SU-DHL-6 (cell line): ENCODE data around the gene C12orf56.

Source experiments
- H2AFZ ChIP-seq: fragments of 200-600 bp; sonication (generic); 2 replicates; pipeline ENCODE4 v1.6.1; 2014; ENCODE audit warnings: low read depth, mild to moderate bottlenecking, moderate library complexity, mixed read lengths, antibody characterized with exemption, low read length; ENCODE audit not compliant: severe bottlenecking
- H3F3A ChIP-seq: fragments of 200-600 bp; shearing (Covaris generic); 2 replicates; pipeline ENCODE4 v1.6.0; 2016; ENCODE audit warnings: antibody characterized with exemption, mild to moderate bottlenecking; ENCODE audit not compliant: insufficient read depth
- H3K27ac ChIP-seq: fragments of 200-600 bp; sonication (generic); 2 replicates; pipeline ENCODE4 v1.5.1; 2016; ENCODE audit warnings: low read depth, mild to moderate bottlenecking, low read length, moderate library complexity, mixed read lengths
- H3K27me3 ChIP-seq: fragments of 200-600 bp; sonication (generic), shearing (Covaris generic); 2 replicates; pipeline ENCODE4 v1.6.0; 2014; ENCODE audit warnings: mild to moderate bottlenecking, low read length
- H3K36me3 ChIP-seq: fragments of 200-600 bp; sonication (generic); 2 replicates; pipeline ENCODE4 v1.6.1; 2014; ENCODE audit warnings: mild to moderate bottlenecking, low read length, mixed read lengths
- H3K4me2 ChIP-seq: fragments of 300-600, 200-600 bp; shearing (Covaris generic), sonication (generic); 2 replicates; pipeline ENCODE4 v1.6.0; 2014; ENCODE audit warnings: low read length, low read depth, mild to moderate bottlenecking; ENCODE audit not compliant: poor library complexity, severe bottlenecking
- H3K4me3 ChIP-seq: fragments of 200-600 bp; sonication (generic); 2 replicates; pipeline ENCODE4 v1.5.1; 2014; ENCODE audit warnings: antibody characterized with exemption, low read length, mild to moderate bottlenecking, mixed read lengths; ENCODE audit not compliant: insufficient read depth, poor library complexity, severe bottlenecking
- H3K79me2 ChIP-seq: fragments of 200-600 bp; sonication (generic); 2 replicates; pipeline ENCODE4 v1.6.1; 2014; ENCODE audit warnings: mild to moderate bottlenecking, low read length, moderate library complexity; ENCODE audit not compliant: insufficient read depth
- H3K9ac ChIP-seq: fragments of 200-600 bp; sonication (generic); 2 replicates; pipeline ENCODE4 v1.7.0; 2014; ENCODE audit warnings: mild to moderate bottlenecking, low read length
- H3K9me2 ChIP-seq: fragments of 200-600 bp; sonication (generic); replicated peaks from 2 replicates; pipeline ENCODE4 v1.6.1; 2014; ENCODE audit warnings: low read length; ENCODE audit not compliant: insufficient read depth
- H3K9me3 ChIP-seq: fragments of 200-600 bp; sonication (generic); 2 replicates; pipeline ENCODE4 v1.6.1; 2014; ENCODE audit warnings: low read length, mixed read lengths; ENCODE audit not compliant: insufficient read depth
- H4K20me1 ChIP-seq: fragments of 200-600 bp; sonication (generic); 2 replicates; pipeline ENCODE4 v1.6.1; 2014; ENCODE audit warnings: low read depth, mild to moderate bottlenecking, antibody characterized with exemption, low read length, moderate library complexity, mixed read lengths
- EZH2phosphoT487 ChIP-seq: fragments of 200-600 bp; sonication (generic), shearing (Covaris generic); conservative IDR thresholded peaks from 2 replicates; pipeline ENCODE4 v1.6.1; 2018; ENCODE audit warnings: mild to moderate bottlenecking, antibody characterized with exemption, low read length, moderate library complexity, mixed read lengths
- TF ChIP-seq, protein P1 (sequence below): fragments of 200-600 bp; sonication (generic); IDR thresholded peaks from one replicate; pipeline ENCODE4 v1.5.1; 2017; ENCODE audit warnings: antibody characterized with exemption, mild to moderate bottlenecking, low read length, moderate library complexity; ENCODE audit not compliant: insufficient read depth, poor library complexity, severe bottlenecking

Gene C12orf56

DNA sequence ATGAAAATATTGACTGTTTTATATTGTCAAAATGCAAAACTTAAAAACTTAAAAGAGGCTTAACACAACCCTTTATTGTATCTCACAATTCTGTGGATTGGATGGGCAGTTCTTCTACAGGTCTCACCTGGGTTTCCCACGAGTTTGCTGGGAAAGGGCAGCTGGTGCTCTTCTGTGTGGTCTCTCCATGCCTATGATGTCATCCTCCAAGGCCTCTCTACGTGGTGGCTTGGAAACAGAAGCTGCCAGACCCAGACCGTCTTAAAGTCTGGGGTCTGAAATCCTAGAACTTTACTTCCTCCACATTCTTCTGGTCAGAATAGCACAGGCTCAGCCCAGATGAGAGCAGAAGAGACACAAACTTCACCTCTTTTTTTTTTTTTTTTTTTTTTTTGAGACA is 132.0 kb downstream of the C12orf56 start:
- TF ChIP-seq, protein P1, sequence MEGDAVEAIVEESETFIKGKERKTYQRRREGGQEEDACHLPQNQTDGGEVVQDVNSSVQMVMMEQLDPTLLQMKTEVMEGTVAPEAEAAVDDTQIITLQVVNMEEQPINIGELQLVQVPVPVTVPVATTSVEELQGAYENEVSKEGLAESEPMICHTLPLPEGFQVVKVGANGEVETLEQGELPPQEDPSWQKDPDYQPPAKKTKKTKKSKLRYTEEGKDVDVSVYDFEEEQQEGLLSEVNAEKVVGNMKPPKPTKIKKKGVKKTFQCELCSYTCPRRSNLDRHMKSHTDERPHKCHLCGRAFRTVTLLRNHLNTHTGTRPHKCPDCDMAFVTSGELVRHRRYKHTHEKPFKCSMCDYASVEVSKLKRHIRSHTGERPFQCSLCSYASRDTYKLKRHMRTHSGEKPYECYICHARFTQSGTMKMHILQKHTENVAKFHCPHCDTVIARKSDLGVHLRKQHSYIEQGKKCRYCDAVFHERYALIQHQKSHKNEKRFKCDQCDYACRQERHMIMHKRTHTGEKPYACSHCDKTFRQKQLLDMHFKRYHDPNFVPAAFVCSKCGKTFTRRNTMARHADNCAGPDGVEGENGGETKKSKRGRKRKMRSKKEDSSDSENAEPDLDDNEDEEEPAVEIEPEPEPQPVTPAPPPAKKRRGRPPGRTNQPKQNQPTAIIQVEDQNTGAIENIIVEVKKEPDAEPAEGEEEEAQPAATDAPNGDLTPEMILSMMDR = no peak
- TF ChIP-seq EZH2phosphoT487 = no peak
- H3F3A ChIP-seq = no peaks in the 10 kb centered on the region
- H3K27ac ChIP-seq = no peak overlapping the region
- no peaks in the 10 kb centered on the region for H3K27me3 ChIP-seq
- no peak overlapping the region for H3K9ac ChIP-seq
- H3K9me2 ChIP-seq = no peaks in the 10 kb centered on the region
- H3K36me3 ChIP-seq = no peaks in the 10 kb centered on the region
- no peak overlapping the region for H2AFZ ChIP-seq
- no peaks in the 10 kb centered on the region for H3K9me3 ChIP-seq
- no peak overlapping the region for H3K4me3 ChIP-seq
- H4K20me1 ChIP-seq = no peaks in the 10 kb centered on the region
- no peak overlapping the region for H3K4me2 ChIP-seq
- no peaks in the 10 kb centered on the region for H3K79me2 ChIP-seq

DNA sequence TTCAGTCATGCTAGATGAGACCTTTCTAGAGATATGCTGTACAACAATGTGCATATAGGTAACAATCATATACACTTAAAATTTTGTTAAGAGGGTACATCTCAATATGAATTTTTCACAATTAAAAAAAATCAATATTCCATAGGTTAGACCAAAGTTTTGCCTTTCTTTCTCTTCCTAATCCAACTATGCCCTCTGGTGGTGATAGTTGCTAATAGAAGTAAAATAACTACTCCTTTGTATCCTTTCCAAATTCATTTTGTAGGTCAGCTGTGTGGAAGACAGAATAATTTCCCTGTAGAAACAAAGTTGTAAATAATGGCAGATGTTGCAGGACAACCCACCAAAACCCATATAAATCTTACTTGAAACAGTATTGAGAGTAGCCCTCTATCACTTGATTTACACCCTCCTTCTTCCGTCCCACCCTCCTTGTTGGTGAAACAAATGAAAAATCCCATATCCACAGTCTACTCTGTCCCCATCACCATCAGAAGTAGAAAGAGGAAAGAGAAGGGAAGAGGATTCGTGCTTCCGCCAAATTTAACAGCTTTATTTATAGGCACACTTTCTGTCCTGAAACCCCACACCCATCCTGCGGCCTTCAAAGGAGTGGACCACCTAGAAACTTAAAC is 134.3 kb downstream of the C12orf56 start:
- Histone ChIP-seq H3K4me3 (no peak overlapping the region), H3K4me2 (no peak overlapping the region)
- TF ChIP-seq, protein P1 = peak; percentile 57
- TF ChIP-seq EZH2phosphoT487 = no peak

DNA sequence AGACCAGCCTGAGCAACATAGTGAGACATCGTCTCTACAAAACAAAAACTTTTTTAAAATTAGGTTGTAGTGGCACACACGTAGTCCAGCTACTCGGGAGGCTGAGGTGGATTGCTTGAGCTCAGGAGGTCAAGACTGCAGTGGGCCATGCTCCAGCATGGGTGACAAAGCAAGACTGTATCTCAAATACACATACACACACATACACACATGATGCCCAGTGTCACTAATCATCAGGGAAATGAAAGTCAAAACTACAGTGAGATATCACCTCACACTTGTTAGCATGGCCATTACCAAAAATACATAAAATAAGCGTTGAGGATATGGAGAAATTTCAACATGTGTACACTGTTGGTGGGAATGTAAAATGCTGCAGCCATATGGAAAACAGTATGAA is 135.3 kb downstream of the C12orf56 start:
- Histone ChIP-seq H3F3A (no peaks in the 10 kb centered on the region), H3K9me3 (no peaks in the 10 kb centered on the region), H4K20me1 (no peaks in the 10 kb centered on the region), H3K4me3 (no peak overlapping the region), H3K9me2 (no peaks in the 10 kb centered on the region), H3K9ac (no peak overlapping the region), H3K27me3 (no peaks in the 10 kb centered on the region), H3K27ac (no peak overlapping the region), H2AFZ (no peak overlapping the region), H3K79me2 (no peaks in the 10 kb centered on the region), H3K4me2 (no peak overlapping the region), H3K36me3 (no peaks in the 10 kb centered on the region)
- TF ChIP-seq, protein P1 = no peak
- TF ChIP-seq EZH2phosphoT487 = no peak

More for the DNA sequence above, 134.3 kb downstream of the C12orf56 start:
- H3K9me3 ChIP-seq = no peaks in the 10 kb centered on the region
- no peak overlapping the region for H3K27ac ChIP-seq
- H3K27me3 ChIP-seq = no peaks in the 10 kb centered on the region
- H2AFZ ChIP-seq = no peak overlapping the region
- no peaks in the 10 kb centered on the region for H4K20me1 ChIP-seq
- no peaks in the 10 kb centered on the region for H3K79me2 ChIP-seq
- no peaks in the 10 kb centered on the region for H3K36me3 ChIP-seq
- no peaks in the 10 kb centered on the region for H3K9me2 ChIP-seq
- no peaks in the 10 kb centered on the region for H3F3A ChIP-seq
- H3K9ac ChIP-seq = no peak overlapping the region
